Loucy (cell line): Measurements from ENCODE around the gene TMEM163.

Source experiments
- H2AFZ ChIP-seq: fragments of 200-600 bp; sonication (generic); 2 replicates; pipeline ENCODE4 v1.6.0; 2016; ENCODE audit warnings: antibody characterized with exemption, mild to moderate bottlenecking, low read length, moderate library complexity
- H3F3A ChIP-seq: fragments of 200-600 bp; 2 replicates; pipeline ENCODE4 v1.6.0; 2016; ENCODE audit warnings: antibody characterized with exemption, low read depth, mild to moderate bottlenecking
- H3K27me3 ChIP-seq: fragments of 200-600 bp; sonication (generic); 2 replicates; pipeline ENCODE4 v1.6.1; 2014; ENCODE audit warnings: low read length, mild to moderate bottlenecking; ENCODE audit not compliant: insufficient read depth, poor library complexity, severe bottlenecking
- H3K36me3 ChIP-seq: fragments of 200-600 bp; sonication (generic); 2 replicates; pipeline ENCODE4 v1.6.1; 2016; ENCODE audit warnings: low read length; ENCODE audit not compliant: insufficient read depth
- H3K4me1 ChIP-seq: fragments of 200-600 bp; sonication (generic); 2 replicates; pipeline ENCODE4 v1.5.1; 2014; ENCODE audit warnings: low read length, mild to moderate bottlenecking; ENCODE audit not compliant: insufficient read depth, poor library complexity, severe bottlenecking
- H3K4me2 ChIP-seq: fragments of 200-600 bp; sonication (generic); 2 replicates; pipeline ENCODE4 v1.6.0; 2014; ENCODE audit warnings: antibody characterized with exemption, low read length, low read depth, mild to moderate bottlenecking; ENCODE audit not compliant: poor library complexity, severe bottlenecking
- H3K4me3 ChIP-seq: fragments of 200-600 bp; sonication (generic); 2 replicates; pipeline ENCODE4 v1.5.1; 2014; ENCODE audit warnings: low read length, mild to moderate bottlenecking, mixed read lengths; ENCODE audit not compliant: poor library complexity, severe bottlenecking
- H3K79me2 ChIP-seq: fragments of 200-600 bp; sonication (generic); 2 replicates; pipeline ENCODE4 v1.6.1; 2014; ENCODE audit warnings: low read length; ENCODE audit not compliant: insufficient read depth
- H3K9ac ChIP-seq: fragments of 200-600 bp; sonication (generic); 2 replicates; pipeline ENCODE4 v1.6.0; 2014; ENCODE audit warnings: mild to moderate bottlenecking, low read depth, low read length, moderate library complexity; ENCODE audit not compliant: poor library complexity, severe bottlenecking
- H3K9me2 ChIP-seq: fragments of 200-600 bp; sonication (generic); replicated peaks from 2 replicates; pipeline ENCODE4 v1.6.1; 2016; ENCODE audit warnings: low read depth, low read length, mixed read lengths
- H3K9me3 ChIP-seq: fragments of 200-600 bp; sonication (generic); 2 replicates; pipeline ENCODE4 v1.6.1; 2014; ENCODE audit warnings: mild to moderate bottlenecking, antibody characterized with exemption, low read length, low read depth; ENCODE audit not compliant: insufficient read depth
- H4K20me1 ChIP-seq: fragments of 200-600 bp; sonication (generic); 2 replicates; pipeline ENCODE4 v1.6.0; 2014; ENCODE audit warnings: antibody characterized with exemption, low read length, mild to moderate bottlenecking; ENCODE audit not compliant: insufficient read depth, poor library complexity, severe bottlenecking
- CTCF ChIP-seq: fragments of 200-600 bp; sonication (generic); conservative IDR thresholded peaks from 2 replicates; pipeline ENCODE4 v1.5.1; 2014; ENCODE audit warnings: mild to moderate bottlenecking, antibody characterized with exemption, low read length
- EZH2phosphoT487 ChIP-seq: fragments of 200-600 bp; IDR thresholded peaks from 2 replicates; pipeline ENCODE4 v1.6.1; 2018; ENCODE audit warnings: antibody characterized with exemption, mild to moderate bottlenecking, moderate library complexity, borderline replicate concordance

TMEM163 gene

GRCh38 chr2:134601264-134601663, 117.5 kb downstream of the TMEM163 start:
- no peaks in the 10 kb centered on the region for H3K79me2 ChIP-seq
- no peaks in the 10 kb centered on the region for H3K4me1 ChIP-seq
- no peak for TF ChIP-seq EZH2phosphoT487
- no peak for TF ChIP-seq CTCF
- no peaks in the 10 kb centered on the region for H3K27me3 ChIP-seq
- no peak overlapping the region for H2AFZ ChIP-seq
- no peaks in the 10 kb centered on the region for H4K20me1 ChIP-seq
- no peaks in the 10 kb centered on the region for H3K36me3 ChIP-seq
- H3K9me3 ChIP-seq, result no peaks in the 10 kb centered on the region
- H3K9me2 ChIP-seq, result no peaks in the 10 kb centered on the region
- H3F3A ChIP-seq, result no peaks in the 10 kb centered on the region
- H3K9ac ChIP-seq, result no peak overlapping the region
- no peak overlapping the region for H3K4me2 ChIP-seq
- no peak overlapping the region for H3K4me3 ChIP-seq

- TF ChIP-seq CTCF (no peak), EZH2phosphoT487 (no peak)
- H3K9me2 ChIP-seq, result no peaks in the 10 kb centered on the region
- no peak overlapping the region for H2AFZ ChIP-seq
- H3K27me3 ChIP-seq, result no peaks in the 10 kb centered on the region
- no peaks in the 10 kb centered on the region for H3K9me3 ChIP-seq
- H3K9ac ChIP-seq, result no peak overlapping the region
- no peaks in the 10 kb centered on the region for H3K36me3 ChIP-seq
- no peak overlapping the region for H3K4me3 ChIP-seq
- H3K4me1 ChIP-seq, result no peaks in the 10 kb centered on the region
- H4K20me1 ChIP-seq, result no peaks in the 10 kb centered on the region
- no peak overlapping the region for H3K4me2 ChIP-seq
- H3K79me2 ChIP-seq, result no peaks in the 10 kb centered on the region
- H3F3A ChIP-seq, result no peaks in the 10 kb centered on the region
Measured at GRCh38 chr2:134600208-134600607, 118.6 kb downstream of the TMEM163 start.

- no peaks in the 10 kb centered on the region for H3K9me2 ChIP-seq
- H3K36me3 ChIP-seq, result no peaks in the 10 kb centered on the region
- H3K4me3 ChIP-seq, result no peak overlapping the region
- H2AFZ ChIP-seq, result no peak overlapping the region
- no peaks in the 10 kb centered on the region for H3K79me2 ChIP-seq
- no peaks in the 10 kb centered on the region for H3F3A ChIP-seq
- no peaks in the 10 kb centered on the region for H3K9me3 ChIP-seq
- no peaks in the 10 kb centered on the region for H3K4me1 ChIP-seq
- H3K4me2 ChIP-seq, result no peak overlapping the region
- H3K27me3 ChIP-seq, result no peaks in the 10 kb centered on the region
- H3K9ac ChIP-seq, result no peak overlapping the region
- TF ChIP-seq CTCF (no peak), EZH2phosphoT487 (no peak)
- no peaks in the 10 kb centered on the region for H4K20me1 ChIP-seq
Measured at GRCh38 chr2:134599236-134599635, 119.6 kb downstream of the TMEM163 start.
